GM10847 (cell line): ENCODE data around the gene MAP4K1.

Experiments used
- POLR2A ChIP-seq: IDR thresholded peaks from 2 replicates; pipeline ENCODE4 v1.6.1; 2011; ENCODE audit not compliant: insufficient read length; ENCODE audit errors: extremely low read depth

The MAP4K1 gene

DNA sequence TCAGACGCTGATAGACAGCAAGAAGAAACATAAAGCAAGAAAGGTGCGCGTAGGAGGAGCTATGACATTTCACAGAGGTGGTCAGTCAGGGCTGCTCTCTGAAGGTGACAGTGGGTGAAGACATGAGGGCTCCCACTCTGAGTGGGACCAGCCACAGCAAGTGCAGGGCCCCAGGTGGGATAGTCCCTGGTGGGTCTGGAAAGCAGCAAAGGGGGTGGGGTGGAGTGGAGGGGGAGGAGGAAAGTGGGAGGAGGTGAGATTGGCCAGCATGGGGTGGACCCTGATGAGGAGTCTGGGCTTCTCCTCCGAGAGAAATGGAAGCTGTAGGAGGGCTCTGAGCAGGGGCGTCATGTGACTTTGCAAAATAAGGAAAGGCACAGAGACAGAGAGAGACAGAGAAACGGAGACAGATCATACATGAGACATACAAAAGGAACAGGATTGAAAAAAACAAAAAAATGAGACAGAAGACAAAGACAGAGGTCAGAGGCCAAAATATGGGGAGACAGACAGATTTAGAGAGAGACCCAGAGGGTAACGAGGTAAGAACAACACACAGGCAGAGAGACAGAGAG lies 2.7 kb downstream of the MAP4K1 start:
- TF ChIP-seq POLR2A: no peak

DNA sequence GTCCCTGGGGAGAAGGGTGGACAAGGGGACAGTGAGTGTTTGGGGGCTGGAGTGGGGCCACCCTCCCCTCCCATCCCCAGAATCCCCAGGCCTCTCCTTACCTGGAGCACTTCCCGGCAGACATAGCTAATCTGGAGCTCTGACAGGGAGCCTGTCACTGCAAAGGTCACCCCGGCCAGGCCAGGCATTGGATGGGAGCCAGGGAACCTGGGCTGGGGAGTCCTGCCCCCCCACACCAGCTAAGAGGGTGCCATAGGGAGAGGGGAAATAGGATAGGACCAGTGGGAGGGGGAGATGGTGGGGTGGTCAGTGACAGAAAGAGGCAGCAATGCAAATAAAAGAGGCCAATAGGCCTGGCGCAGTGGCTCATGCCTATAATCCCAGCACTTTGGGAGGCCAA lies 3.5 kb downstream of the MAP4K1 start:
- TF ChIP-seq POLR2A: no peak

- TF ChIP-seq POLR2A: no peak
Measured at GRCh38 chr19:38606131-38606530, 11.6 kb downstream of the MAP4K1 start.

DNA sequence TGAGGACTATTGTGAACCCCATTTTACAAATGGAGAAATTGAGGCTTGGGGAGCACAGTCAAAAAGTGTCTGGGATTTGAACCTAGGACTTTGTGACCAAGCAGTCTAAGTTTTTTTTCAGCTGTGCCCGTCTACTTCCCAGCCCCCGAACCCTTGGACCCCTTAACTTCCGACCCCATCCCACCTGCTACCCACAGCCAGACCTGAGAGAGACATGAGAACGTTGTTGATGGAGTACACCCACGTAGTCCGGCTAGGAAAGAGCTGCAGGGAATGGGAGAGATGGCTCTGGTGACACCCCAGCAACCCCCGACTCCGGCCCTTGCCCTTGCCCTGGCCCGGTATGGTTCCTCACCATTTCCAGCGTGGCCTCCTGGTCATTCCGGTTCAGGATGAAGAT lies 18.0 kb downstream of the MAP4K1 start:
- no peak for TF ChIP-seq POLR2A

DNA sequence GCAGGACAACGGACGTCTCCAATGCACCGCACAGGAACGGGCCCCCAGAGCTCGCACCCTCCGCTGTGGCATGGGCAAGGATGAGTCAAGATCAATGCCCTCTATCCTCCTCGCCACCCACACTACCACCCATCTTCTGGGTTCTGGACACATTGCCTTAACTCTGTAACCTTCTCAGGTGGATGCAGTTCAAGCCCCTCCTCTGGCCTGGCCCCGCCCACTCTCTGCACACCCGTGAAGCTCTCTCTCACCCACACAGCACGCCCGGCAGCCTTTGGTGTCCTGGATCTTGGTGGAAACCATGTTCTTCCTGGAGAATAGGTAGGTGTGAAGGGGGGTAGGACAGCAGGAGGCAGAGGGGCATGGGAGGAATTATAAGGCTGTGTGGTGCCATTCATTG lies 20.7 kb downstream of the MAP4K1 start:
- no peak for TF ChIP-seq POLR2A

GRCh38 chr19:38596057-38596981 lies 21.4 kb downstream of the MAP4K1 start:
- no peak for TF ChIP-seq POLR2A

- TF ChIP-seq POLR2A: no peak
Measured at GRCh38 chr19:38592940-38593339, 24.8 kb downstream of the MAP4K1 start.

DNA sequence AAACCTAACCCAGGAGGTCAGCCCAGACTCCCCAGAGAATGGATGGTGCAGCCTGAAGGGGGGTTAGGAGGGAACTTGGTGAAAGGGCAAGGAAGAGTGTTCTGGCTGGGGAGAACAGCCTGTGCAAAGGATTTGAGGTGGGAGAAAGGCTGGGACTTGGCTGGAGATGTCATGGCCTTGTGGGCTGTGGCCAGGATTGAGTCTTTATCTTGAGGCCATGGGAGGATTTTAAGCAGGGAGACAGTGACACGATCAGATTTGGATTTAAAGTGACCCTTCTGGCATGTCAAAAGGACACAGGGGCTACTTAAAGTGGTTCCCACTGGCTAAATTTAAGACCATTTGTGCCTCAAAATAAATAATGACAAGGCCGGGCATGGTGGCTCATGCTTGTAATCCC lies 29.7 kb downstream of the MAP4K1 start:
- TF ChIP-seq POLR2A: no peak

GRCh38 chr19:38587562-38587961 lies 30.2 kb downstream of the MAP4K1 start:
- TF ChIP-seq POLR2A: no peak

DNA sequence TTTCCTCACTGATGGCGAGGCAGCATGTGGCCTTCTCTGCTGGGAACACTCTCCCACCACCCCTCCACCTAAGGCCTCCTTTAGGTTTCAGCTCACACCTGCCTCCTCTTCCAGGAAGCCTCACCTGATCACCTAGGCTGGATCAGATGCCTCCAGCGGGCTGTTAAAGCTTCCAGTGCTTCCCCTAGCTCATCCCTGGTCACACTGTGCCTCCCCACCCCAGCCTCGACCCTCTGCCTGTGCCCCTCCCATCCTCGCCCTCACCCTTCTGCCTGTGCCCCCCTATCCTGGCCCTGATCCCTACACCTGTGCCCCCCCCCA lies 33.8 kb downstream of the MAP4K1 start:
- no peak for TF ChIP-seq POLR2A

- no peak for TF ChIP-seq POLR2A
Measured at GRCh38 chr19:38583219-38583984, 34.4 kb downstream of the MAP4K1 start.

- no peak for TF ChIP-seq POLR2A
Measured at GRCh38 chr19:38580080-38580479, 37.7 kb downstream of the MAP4K1 start.

DNA sequence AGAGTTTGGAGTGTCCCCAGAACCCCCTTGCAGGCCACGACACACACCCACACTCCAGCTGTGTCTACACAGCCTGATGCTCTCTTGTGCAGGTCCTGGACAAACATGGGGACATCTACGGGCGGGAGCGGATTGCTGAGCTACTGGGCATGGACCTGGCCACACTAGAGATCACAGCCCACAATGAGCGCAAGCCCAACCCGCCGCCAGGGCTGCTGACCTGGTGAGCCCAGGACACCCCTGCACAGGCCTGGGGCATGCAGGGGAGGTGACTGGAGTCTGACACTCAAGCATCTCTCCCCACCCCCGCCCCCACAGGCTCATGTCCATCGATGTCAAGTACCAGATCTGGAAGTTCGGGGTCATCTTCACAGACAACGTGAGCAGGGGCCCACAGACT lies 39.9 kb downstream of the MAP4K1 start:
- TF ChIP-seq POLR2A: no peak

DNA sequence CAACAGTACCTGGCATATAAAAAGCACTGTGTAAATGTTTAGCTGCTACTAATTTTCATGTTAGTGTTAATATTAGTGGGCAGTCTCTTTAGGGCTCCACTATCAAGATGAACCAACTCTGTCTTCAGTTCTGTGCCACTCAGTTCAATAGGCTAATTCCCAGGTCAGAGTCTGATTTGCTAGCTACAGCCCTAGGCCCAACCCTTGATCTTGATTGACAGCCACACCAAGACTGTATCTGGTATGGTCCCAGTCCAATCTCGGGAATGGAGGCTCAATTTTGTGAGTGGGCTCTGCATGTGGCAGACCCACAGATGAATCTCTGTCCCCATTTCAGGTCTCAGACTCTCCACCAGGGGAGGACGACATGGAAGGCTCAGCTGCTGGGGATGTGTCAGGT lies 46.1 kb downstream of the MAP4K1 start:
- TF ChIP-seq POLR2A: no peak

GRCh38 chr19:38569368-38569983 lies 48.3 kb downstream of the MAP4K1 start:
- no peak for TF ChIP-seq POLR2A

- TF ChIP-seq POLR2A: no peak
Measured at GRCh38 chr19:38565691-38566105, 52.1 kb downstream of the MAP4K1 start.
